ENCODE results near the gene OXNAD1.

OXNAD1 gene

GRCh38 chr3:16227566-16227965, 37.4 kb upstream of the OXNAD1 start:
- Histone ChIP-seq H4K20me1 (ENCODE audit: insufficient read depth, low read length) (no peaks in the 10 kb centered on the region), H3K27ac (ENCODE audit: low read length) (no peak overlapping the region), H3K27me3 (replicated peaks; ENCODE audit: insufficient read depth, low read length) (no peaks in the 10 kb centered on the region), H3K4me2 (ENCODE audit: low read depth, low read length) (no peak overlapping the region), H3K36me3 (replicated peaks; ENCODE audit: insufficient read depth, low read length) (no peaks in the 10 kb centered on the region), H3K9ac (ENCODE audit: low read length) (no peak overlapping the region), H3K79me2 (ENCODE audit: low read length) (no peaks in the 10 kb centered on the region), H3K9me3 (replicated peaks; ENCODE audit: insufficient read depth, low read length) (no peaks in the 10 kb centered on the region), H3K4me3 (ENCODE audit: low read length) (no peak overlapping the region), H3K9me2 (replicated peaks; ENCODE audit: insufficient read depth, low read length) (no peaks in the 10 kb centered on the region), H2AFZ (ENCODE audit: low read length) (no peak overlapping the region), H3K4me1 (ENCODE audit: low read length) (no peaks in the 10 kb centered on the region), H3F3A (ENCODE audit: insufficient read depth, low read length) (no peaks in the 10 kb centered on the region)
- no peak for DNase-seq
- TF ChIP-seq EZH2phosphoT487 (IDR thresholded peaks at IDR 0.05; ENCODE audit: low read length) (no peak), CTCF (IDR thresholded peaks at IDR 0.05; ENCODE audit: low read length) (no peak), EZH2 (optimal IDR thresholded peaks at IDR 0.05; ENCODE audit: low read depth, low read length) (no peak)

DNA sequence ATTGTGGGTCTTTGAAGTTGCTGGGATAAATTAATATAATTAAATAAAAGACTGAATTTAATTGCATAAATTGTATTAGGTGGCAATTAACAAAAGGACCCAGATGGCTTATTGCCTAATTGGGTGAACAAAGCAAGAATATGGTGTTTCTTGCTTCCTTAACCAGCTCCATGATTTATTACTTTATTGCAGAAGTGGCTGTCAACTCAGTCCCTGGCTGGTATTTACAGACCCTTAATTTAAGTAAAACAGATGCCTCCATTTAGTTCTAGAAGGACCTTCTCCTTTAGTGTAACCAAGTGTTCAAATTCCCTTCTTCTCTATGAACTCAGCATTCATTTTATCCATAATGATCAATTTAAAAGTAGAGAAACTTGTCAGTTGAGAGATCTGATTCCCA, 35.3 kb upstream of the OXNAD1 start:
- Histone ChIP-seq H3K27ac (ENCODE audit: low read length) (no peak overlapping the region), H4K20me1 (ENCODE audit: insufficient read depth, low read length) (no peaks in the 10 kb centered on the region), H3K27me3 (replicated peaks; ENCODE audit: insufficient read depth, low read length) (no peaks in the 10 kb centered on the region), H3K9me3 (replicated peaks; ENCODE audit: insufficient read depth, low read length) (no peaks in the 10 kb centered on the region), H2AFZ (ENCODE audit: low read length) (no peak overlapping the region), H3K36me3 (replicated peaks; ENCODE audit: insufficient read depth, low read length) (no peaks in the 10 kb centered on the region), H3K9ac (ENCODE audit: low read length) (no peak overlapping the region), H3K79me2 (ENCODE audit: low read length) (no peaks in the 10 kb centered on the region), H3K4me1 (ENCODE audit: low read length) (no peaks in the 10 kb centered on the region), H3K9me2 (replicated peaks; ENCODE audit: insufficient read depth, low read length) (no peaks in the 10 kb centered on the region), H3K4me2 (ENCODE audit: low read depth, low read length) (no peak overlapping the region), H3F3A (ENCODE audit: insufficient read depth, low read length) (no peaks in the 10 kb centered on the region), H3K4me3 (ENCODE audit: low read length) (no peak overlapping the region)
- TF ChIP-seq CTCF (IDR thresholded peaks at IDR 0.05; ENCODE audit: low read length) (no peak), EZH2 (optimal IDR thresholded peaks at IDR 0.05; ENCODE audit: low read depth, low read length) (no peak), EZH2phosphoT487 (IDR thresholded peaks at IDR 0.05; ENCODE audit: low read length) (no peak)
- no peak for DNase-seq

GRCh38 chr3:16231983-16232382, 33.0 kb upstream of the OXNAD1 start:
- no peaks in the 10 kb centered on the region for H4K20me1 ChIP-seq (ENCODE audit: insufficient read depth, low read length)
- no peaks in the 10 kb centered on the region for H3K79me2 ChIP-seq (ENCODE audit: low read length)
- DNase-seq = no peak
- no peak overlapping the region for H3K9ac ChIP-seq (ENCODE audit: low read length)
- H3K4me3 ChIP-seq (ENCODE audit: low read length) = no peak overlapping the region
- no peak overlapping the region for H3K4me2 ChIP-seq (ENCODE audit: low read depth, low read length)
- no peak overlapping the region for H3K27ac ChIP-seq (ENCODE audit: low read length)
- H3K27me3 ChIP-seq (replicated peaks; ENCODE audit: insufficient read depth, low read length) = no peaks in the 10 kb centered on the region
- no peaks in the 10 kb centered on the region for H3K36me3 ChIP-seq (replicated peaks; ENCODE audit: insufficient read depth, low read length)
- no peak overlapping the region for H2AFZ ChIP-seq (ENCODE audit: low read length)
- no peak for TF ChIP-seq EZH2 (optimal IDR thresholded peaks at IDR 0.05; ENCODE audit: low read depth, low read length)
- TF ChIP-seq CTCF (IDR thresholded peaks at IDR 0.05; ENCODE audit: low read length) = no peak
- TF ChIP-seq EZH2phosphoT487 (IDR thresholded peaks at IDR 0.05; ENCODE audit: low read length) = no peak
- H3K9me3 ChIP-seq (replicated peaks; ENCODE audit: insufficient read depth, low read length) = no peaks in the 10 kb centered on the region
- H3F3A ChIP-seq (ENCODE audit: insufficient read depth, low read length) = no peaks in the 10 kb centered on the region
- H3K9me2 ChIP-seq (replicated peaks; ENCODE audit: insufficient read depth, low read length) = no peaks in the 10 kb centered on the region
- no peaks in the 10 kb centered on the region for H3K4me1 ChIP-seq (ENCODE audit: low read length)

Measured in MM.1S (cell line).